ENCODE data around the gene FAM89B. TPM values are rescaled to one million over a fixed set of nuclear protein-coding genes. Genes with fewer than 3 reads are reported as not detected.
"Not testable (repeated sequence)": the region's sequence is repeated elsewhere in the genome, so short reads cannot be mapped to it uniquely, and the experiment has no call there.

Gene FAM89B
- total RNA-seq, 1 donor from 2014 or later = 56.1 TPM

DNA sequence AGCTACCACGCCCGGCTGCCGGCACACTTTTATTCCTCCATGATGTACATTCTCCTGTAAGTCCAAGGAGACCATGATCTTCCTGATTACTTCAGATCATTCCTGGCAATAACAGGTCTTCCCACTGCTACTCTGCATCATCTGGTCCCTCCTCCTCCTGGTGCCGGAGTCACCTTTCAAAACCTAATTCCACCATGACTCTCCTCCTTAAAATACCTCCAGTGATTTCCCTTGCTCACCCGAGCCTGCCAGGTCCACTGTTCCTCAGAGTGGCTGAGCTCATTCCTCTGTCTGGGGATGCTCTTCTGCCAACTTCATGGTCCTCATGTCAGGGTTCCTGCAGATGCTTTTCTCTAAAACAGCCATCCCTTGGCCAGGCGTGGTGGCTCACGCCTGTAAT, 10.3 kb upstream of the FAM89B start:
- Mint-ChIP-seq H3K27ac (no peak overlapping the region), H3K9me3 (no peaks in the 10 kb centered on the region), H3K27me3 (peaks cover 2% of the 10 kb centered on the region), H3K4me3 (peak overlapping the region; percentile 11), H3K36me3 (no peaks in the 10 kb centered on the region), H3K4me1 (ENCODE audit: unreplicated experiment) (peaks cover 19% of the 10 kb centered on the region)
- TF ChIP-seq, protein P1, sequence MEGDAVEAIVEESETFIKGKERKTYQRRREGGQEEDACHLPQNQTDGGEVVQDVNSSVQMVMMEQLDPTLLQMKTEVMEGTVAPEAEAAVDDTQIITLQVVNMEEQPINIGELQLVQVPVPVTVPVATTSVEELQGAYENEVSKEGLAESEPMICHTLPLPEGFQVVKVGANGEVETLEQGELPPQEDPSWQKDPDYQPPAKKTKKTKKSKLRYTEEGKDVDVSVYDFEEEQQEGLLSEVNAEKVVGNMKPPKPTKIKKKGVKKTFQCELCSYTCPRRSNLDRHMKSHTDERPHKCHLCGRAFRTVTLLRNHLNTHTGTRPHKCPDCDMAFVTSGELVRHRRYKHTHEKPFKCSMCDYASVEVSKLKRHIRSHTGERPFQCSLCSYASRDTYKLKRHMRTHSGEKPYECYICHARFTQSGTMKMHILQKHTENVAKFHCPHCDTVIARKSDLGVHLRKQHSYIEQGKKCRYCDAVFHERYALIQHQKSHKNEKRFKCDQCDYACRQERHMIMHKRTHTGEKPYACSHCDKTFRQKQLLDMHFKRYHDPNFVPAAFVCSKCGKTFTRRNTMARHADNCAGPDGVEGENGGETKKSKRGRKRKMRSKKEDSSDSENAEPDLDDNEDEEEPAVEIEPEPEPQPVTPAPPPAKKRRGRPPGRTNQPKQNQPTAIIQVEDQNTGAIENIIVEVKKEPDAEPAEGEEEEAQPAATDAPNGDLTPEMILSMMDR (conservative IDR thresholded peaks at IDR 0.05) = no peak
- DNase-seq (ENCODE audit: extremely low spot score, unreplicated experiment) = no peak

- Mint-ChIP-seq H3K27me3 (peaks cover 2% of the 10 kb centered on the region), H3K4me3 (no peak overlapping the region), H3K36me3 (no peaks in the 10 kb centered on the region), H3K27ac (no peak overlapping the region), H3K9me3 (no peaks in the 10 kb centered on the region), H3K4me1 (ENCODE audit: unreplicated experiment) (peaks cover 19% of the 10 kb centered on the region)
- no peak for DNase-seq (ENCODE audit: extremely low spot score, unreplicated experiment)
- TF ChIP-seq, protein P1 (conservative IDR thresholded peaks at IDR 0.05) = no peak
These were observed 9.6 kb upstream of the FAM89B start for GRCh38 chr11:65562788-65563187.

DNA sequence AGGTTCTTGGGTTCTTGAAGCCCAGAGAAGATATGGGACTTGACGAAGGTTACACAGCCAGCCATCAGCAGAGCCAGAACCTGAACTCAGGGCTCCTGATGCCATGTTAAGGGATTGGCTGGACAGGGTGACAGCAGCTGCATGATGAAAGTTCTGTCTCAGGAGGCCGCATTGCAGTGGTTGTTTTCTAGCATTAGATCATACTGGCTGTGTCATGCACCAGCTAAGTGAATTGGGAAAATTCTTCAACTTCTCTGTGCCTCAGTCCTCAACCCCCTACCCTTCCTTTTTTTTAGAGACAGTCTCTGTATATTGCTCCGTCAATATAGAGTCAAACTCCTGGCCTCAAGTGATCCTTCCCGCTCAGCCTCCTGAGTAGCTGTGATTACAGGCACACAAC, 8.7 kb upstream of the FAM89B start:
- DNase-seq (ENCODE audit: extremely low spot score, unreplicated experiment) = no peak
- peak overlapping the region; percentile 68 for H3K27ac Mint-ChIP-seq
- peaks cover 2% of the 10 kb centered on the region for H3K27me3 Mint-ChIP-seq
- no peak overlapping the region for H3K4me3 Mint-ChIP-seq
- H3K36me3 Mint-ChIP-seq = peaks cover 3% of the 10 kb centered on the region
- H3K9me3 Mint-ChIP-seq = no peaks in the 10 kb centered on the region
- H3K4me1 Mint-ChIP-seq (ENCODE audit: unreplicated experiment) = peaks cover 24% of the 10 kb centered on the region
- TF ChIP-seq, protein P1 (conservative IDR thresholded peaks at IDR 0.05) = no peak

- H3K4me3 Mint-ChIP-seq; H3K36me3 Mint-ChIP-seq; H3K9me3 Mint-ChIP-seq; DNase-seq (ENCODE audit: extremely low spot score, unreplicated experiment); H3K27ac Mint-ChIP-seq; H3K27me3 Mint-ChIP-seq: not testable (repeated sequence)
- peaks cover 29% of the 10 kb centered on the region for H3K4me1 Mint-ChIP-seq (ENCODE audit: unreplicated experiment)
These were observed 7.3 kb upstream of the FAM89B start for GRCh38 chr11:65564879-65565559.

DNA sequence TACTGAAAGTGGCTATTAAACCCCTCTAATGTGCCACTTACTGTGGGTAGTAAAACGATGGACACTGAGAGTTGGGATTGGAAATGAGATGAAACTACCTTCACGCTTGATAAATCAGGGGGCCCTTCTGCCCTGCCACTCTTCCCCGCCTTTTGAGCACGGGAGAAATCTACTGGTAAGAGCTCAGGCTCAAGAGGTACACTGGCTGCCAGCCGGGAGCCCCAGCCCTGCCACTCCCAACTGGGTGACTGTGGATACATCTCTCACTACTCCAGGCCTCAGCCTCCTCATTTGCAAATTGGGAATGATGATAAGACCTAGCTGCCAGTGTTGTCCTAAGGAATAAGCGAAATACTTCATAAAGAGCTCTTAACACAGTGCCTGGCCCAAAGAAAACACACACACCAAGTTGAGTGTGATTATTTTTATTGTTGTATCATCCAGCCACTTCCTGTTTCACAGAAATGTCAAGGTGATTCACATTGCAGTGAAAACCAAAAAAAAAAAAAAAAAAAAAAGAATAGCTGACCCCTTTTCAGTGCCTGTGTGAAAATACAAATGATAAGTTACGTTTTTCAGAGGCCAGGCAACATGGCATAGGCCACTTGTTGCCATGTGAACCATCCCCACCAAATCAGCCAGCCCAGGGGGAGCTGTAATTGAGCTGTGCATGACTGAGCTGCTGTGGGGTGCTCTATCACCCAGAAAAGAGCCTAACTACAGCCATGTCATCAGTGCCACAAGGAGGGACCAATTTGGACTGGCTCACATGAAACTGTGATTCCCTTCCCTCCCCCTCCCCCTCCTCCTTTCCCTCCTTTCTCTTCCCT, 6.5 kb upstream of the FAM89B start:
- Mint-ChIP-seq H3K4me1 (ENCODE audit: unreplicated experiment) (peaks cover 25% of the 10 kb centered on the region), H3K27ac (no peak overlapping the region), H3K27me3 (no peaks in the 10 kb centered on the region), H3K9me3 (no peaks in the 10 kb centered on the region), H3K4me3 (no peak overlapping the region), H3K36me3 (peaks cover 6% of the 10 kb centered on the region)
- DNase-seq (ENCODE audit: extremely low spot score, unreplicated experiment) = no peak
- TF ChIP-seq, protein P1 (conservative IDR thresholded peaks at IDR 0.05) = no peak

All from type B pancreatic cell (in vitro differentiated cells).